ENCODE measurements around the gene ATG10.
"Not testable (repeated sequence)": the region's sequence is repeated elsewhere in the genome, so short reads cannot be mapped to it uniquely, and the experiment has no call there.

The ATG10 gene

GRCh38 chr5:82054004-82054710, 82.3 kb downstream of the ATG10 start:
- DNase-seq (ENCODE audit: low read depth in 2 of 2): no peak

GRCh38 chr5:82057051-82057450, 85.2 kb downstream of the ATG10 start:
- no peak for DNase-seq (ENCODE audit: low read depth in 2 of 2)

GRCh38 chr5:82058710-82059109, 86.9 kb downstream of the ATG10 start:
- DNase-seq (ENCODE audit: low read depth in 2 of 2): no peak

- DNase-seq (ENCODE audit: low read depth in 2 of 2): no peak
These were observed 95.0 kb downstream of the ATG10 start for GRCh38 chr5:82066791-82067190.

GRCh38 chr5:82068042-82068441, 96.2 kb downstream of the ATG10 start:
- not testable (repeated sequence) for DNase-seq (ENCODE audit: low read depth in 2 of 2)

GRCh38 chr5:82068723-82069122, 96.9 kb downstream of the ATG10 start:
- no peak for DNase-seq (ENCODE audit: low read depth in 2 of 2)

GRCh38 chr5:82072138-82072537, 100.3 kb downstream of the ATG10 start:
- no peak for DNase-seq (ENCODE audit: low read depth in 2 of 2)

GRCh38 chr5:82073179-82073578, 101.4 kb downstream of the ATG10 start:
- DNase-seq (ENCODE audit: low read depth in 2 of 2): no peak

- DNase-seq (ENCODE audit: low read depth in 2 of 2): no peak
These were observed 103.1 kb downstream of the ATG10 start for GRCh38 chr5:82074950-82075349.

GRCh38 chr5:82077496-82077895, 105.7 kb downstream of the ATG10 start:
- DNase-seq (ENCODE audit: low read depth in 2 of 2): no peak

- no peak for DNase-seq (ENCODE audit: low read depth in 2 of 2)
These were observed 119.8 kb downstream of the ATG10 start for GRCh38 chr5:82091617-82092016.

GRCh38 chr5:82095536-82095935, 123.7 kb downstream of the ATG10 start:
- no peak for DNase-seq (ENCODE audit: low read depth in 2 of 2)

- no peak for DNase-seq (ENCODE audit: low read depth in 2 of 2)
These were observed 124.4 kb downstream of the ATG10 start for GRCh38 chr5:82096249-82096648.

- DNase-seq (ENCODE audit: low read depth in 2 of 2): no peak
These were observed 128.7 kb downstream of the ATG10 start for GRCh38 chr5:82100303-82101077.

- DNase-seq (ENCODE audit: low read depth in 2 of 2): no peak
These were observed 133.0 kb downstream of the ATG10 start for GRCh38 chr5:82104872-82105271.

- no peak for DNase-seq (ENCODE audit: low read depth in 2 of 2)
These were observed 133.6 kb downstream of the ATG10 start for GRCh38 chr5:82105457-82105856.

- no peak for DNase-seq (ENCODE audit: low read depth in 2 of 2)
These were observed 134.4 kb downstream of the ATG10 start for GRCh38 chr5:82106207-82106606.

- no peak for DNase-seq (ENCODE audit: low read depth in 2 of 2)
These were observed 134.9 kb downstream of the ATG10 start for GRCh38 chr5:82106756-82107155.

- DNase-seq (ENCODE audit: low read depth in 2 of 2): no peak
These were observed 135.4 kb downstream of the ATG10 start for GRCh38 chr5:82107267-82107666.

GRCh38 chr5:82109013-82109412, 137.2 kb downstream of the ATG10 start:
- no peak for DNase-seq (ENCODE audit: low read depth in 2 of 2)

- not testable (repeated sequence) for DNase-seq (ENCODE audit: low read depth in 2 of 2)
These were observed 138.1 kb downstream of the ATG10 start for GRCh38 chr5:82109915-82110314.

- DNase-seq (ENCODE audit: low read depth in 2 of 2): no peak
These were observed 139.4 kb downstream of the ATG10 start for GRCh38 chr5:82111191-82111590.

GRCh38 chr5:82115858-82116257, 144.0 kb downstream of the ATG10 start:
- no peak for DNase-seq (ENCODE audit: low read depth in 2 of 2)

All from stimulated activated CD4-positive, alpha-beta T cell treated with anti-CD3 and anti-CD28 coated beads, Interleukin-1b, Interleukin-23, amount 100 ng/mL, for 1 hour (primary cell).